Measurements from ENCODE around the gene ZNF740.

- TF ChIP-seq ZNF274 (IDR thresholded peaks at IDR 0.05; ENCODE audit: low read depth, low read length) (no peak), YY1 (IDR thresholded peaks at IDR 0.05; ENCODE audit: insufficient read depth, insufficient read length) (no peak)
These were observed 18.1 kb downstream of the ZNF740 start for GRCh38 chr12:53198486-53199110.
